ENCODE data around the gene MYH11. TPM values are rescaled to one million over a fixed set of nuclear protein-coding genes. Genes with fewer than 3 reads are reported as not detected.

MYH11 gene
- total and polyA plus RNA-seq, 2 donors: 1.1 to 26.6 TPM

DNA sequence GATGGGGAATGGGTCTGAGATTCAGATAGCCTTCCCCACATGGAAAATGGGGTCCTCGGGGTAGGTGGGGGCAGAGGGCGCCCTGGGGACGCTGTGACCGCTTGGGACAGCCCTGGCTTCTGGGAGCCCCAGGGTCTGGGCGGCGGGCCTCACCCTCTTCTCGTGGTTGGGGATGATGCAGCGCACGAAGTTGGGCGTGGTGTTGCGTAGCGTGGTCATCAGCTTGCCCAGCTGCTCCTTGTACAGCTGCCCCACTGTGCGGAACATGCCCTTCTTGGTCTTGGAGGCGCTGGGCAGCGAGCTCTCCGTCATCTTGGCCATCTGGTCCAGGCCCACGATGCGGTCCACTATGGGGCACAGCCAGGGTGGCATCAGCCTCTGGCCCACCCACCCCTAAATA is 106.8 kb downstream of the MYH11 start:
- H3K4me3 ChIP-seq (ENCODE audit: low read length in 2 of 2): no peak overlapping the region
- H3K27ac ChIP-seq (ENCODE audit: low read depth in 1 of 2, low read length in 1 of 2): no peak overlapping the region
- H3K4me1 ChIP-seq (ENCODE audit: control insufficient read depth in 2 of 2, insufficient read depth in 2 of 2, low read length in 2 of 2): no peaks in the 10 kb centered on the region
- no peak for DNase-seq (ENCODE audit: low read depth in 6 of 9, low spot score in 9 of 9)
- H3K9me3 ChIP-seq (ENCODE audit: control insufficient read depth in 2 of 2, insufficient read depth in 1 of 2, low read length in 1 of 2): no peaks in the 10 kb centered on the region
- 91% methylated on average over 18 of the region's 18 CpGs for WGBS
- no peaks in the 10 kb centered on the region for H3K27me3 ChIP-seq (ENCODE audit: control insufficient read depth in 2 of 2, insufficient read depth in 1 of 2, low read length in 1 of 2)
- H3K36me3 ChIP-seq (ENCODE audit: control insufficient read depth in 2 of 2, insufficient read depth in 2 of 2, low read length in 1 of 2): no peaks in the 10 kb centered on the region

DNA sequence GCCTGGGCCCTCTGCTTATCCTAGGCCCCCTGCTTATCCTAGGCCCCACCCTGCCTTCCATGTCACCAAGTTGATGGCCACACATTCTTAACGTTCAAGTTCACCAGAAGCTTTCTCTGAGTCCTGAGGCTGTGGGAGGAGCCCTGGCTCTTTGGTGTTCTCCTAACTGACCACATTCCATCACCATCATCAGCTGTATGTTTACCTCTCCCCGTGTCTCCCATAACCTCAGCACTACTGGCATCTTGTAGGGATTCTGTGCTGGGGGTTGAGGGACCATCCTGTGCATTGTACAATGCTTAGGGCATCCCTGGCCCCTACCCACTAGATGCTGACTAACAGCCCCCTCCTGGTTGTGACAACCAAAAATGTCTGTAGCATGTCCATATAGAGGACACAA is 107.5 kb downstream of the MYH11 start:
- Histone ChIP-seq H3K4me1 (ENCODE audit: control insufficient read depth in 2 of 2, insufficient read depth in 2 of 2, low read length in 2 of 2) (no peaks in the 10 kb centered on the region), H3K27me3 (ENCODE audit: control insufficient read depth in 2 of 2, insufficient read depth in 1 of 2, low read length in 1 of 2) (no peaks in the 10 kb centered on the region), H3K4me3 (ENCODE audit: low read length in 2 of 2) (no peak overlapping the region), H3K36me3 (ENCODE audit: control insufficient read depth in 2 of 2, insufficient read depth in 2 of 2, low read length in 1 of 2) (no peaks in the 10 kb centered on the region), H3K9me3 (ENCODE audit: control insufficient read depth in 2 of 2, insufficient read depth in 1 of 2, low read length in 1 of 2) (no peaks in the 10 kb centered on the region), H3K27ac (ENCODE audit: low read depth in 1 of 2, low read length in 1 of 2) (no peak overlapping the region)
- no peak for DNase-seq (ENCODE audit: low read depth in 6 of 9, low spot score in 9 of 9)
- 89% methylated on average over 2 of the region's 2 CpGs for WGBS

DNA sequence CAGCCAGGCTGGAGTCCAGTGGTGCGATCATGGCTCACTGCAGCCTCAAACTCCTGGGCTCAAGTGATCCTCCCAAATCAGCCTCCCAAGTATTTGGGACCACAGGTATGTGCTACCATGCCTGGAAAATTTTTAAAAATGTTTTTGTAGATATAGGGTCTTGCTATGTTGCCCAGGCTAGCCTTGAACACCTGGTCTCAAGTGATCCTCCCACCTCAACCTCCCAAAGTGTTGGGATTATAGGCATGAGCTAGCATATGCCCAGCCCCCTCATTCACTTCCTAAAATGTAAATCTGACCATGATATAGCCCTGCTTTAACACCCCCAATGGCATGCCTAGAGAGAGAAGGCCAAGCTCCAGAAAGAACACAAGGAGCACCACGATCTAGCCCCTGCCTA is 108.2 kb downstream of the MYH11 start:
- Histone ChIP-seq H3K9me3 (ENCODE audit: control insufficient read depth in 2 of 2, insufficient read depth in 1 of 2, low read length in 1 of 2) (no peaks in the 10 kb centered on the region), H3K27ac (ENCODE audit: low read depth in 1 of 2, low read length in 1 of 2) (no peak overlapping the region), H3K4me3 (ENCODE audit: low read length in 2 of 2) (no peak overlapping the region), H3K36me3 (ENCODE audit: control insufficient read depth in 2 of 2, insufficient read depth in 2 of 2, low read length in 1 of 2) (no peaks in the 10 kb centered on the region), H3K4me1 (ENCODE audit: control insufficient read depth in 2 of 2, insufficient read depth in 2 of 2, low read length in 2 of 2) (no peaks in the 10 kb centered on the region), H3K27me3 (ENCODE audit: control insufficient read depth in 2 of 2, insufficient read depth in 1 of 2, low read length in 1 of 2) (no peaks in the 10 kb centered on the region)
- DNase-seq (ENCODE audit: low read depth in 6 of 9, low spot score in 9 of 9): no peak
- 95% methylated on average over 2 of the region's 2 CpGs for WGBS

DNA sequence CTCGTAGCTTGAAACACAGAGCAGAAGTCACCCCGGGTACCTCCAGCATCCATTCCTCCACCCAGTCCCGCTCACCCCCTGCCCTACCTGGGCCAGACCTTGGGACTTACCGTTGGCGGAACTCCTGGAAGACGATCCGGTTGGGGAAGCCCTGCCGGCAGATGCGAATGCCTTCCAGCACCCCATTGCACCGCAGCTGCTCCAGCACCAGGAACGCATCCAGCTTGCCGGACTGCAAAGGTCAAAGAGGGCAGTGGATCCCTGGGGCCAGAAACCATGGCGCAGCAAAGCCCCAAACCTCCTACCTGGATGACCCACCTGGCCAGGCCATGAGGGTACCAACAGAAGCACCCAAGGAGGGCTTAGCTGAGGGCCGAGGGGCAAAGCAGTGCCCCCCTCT is 108.9 kb downstream of the MYH11 start:
- Histone ChIP-seq H3K27me3 (ENCODE audit: control insufficient read depth in 2 of 2, insufficient read depth in 1 of 2, low read length in 1 of 2) (no peaks in the 10 kb centered on the region), H3K4me3 (ENCODE audit: low read length in 2 of 2) (no peak overlapping the region), H3K27ac (ENCODE audit: low read depth in 1 of 2, low read length in 1 of 2) (no peak overlapping the region), H3K4me1 (ENCODE audit: control insufficient read depth in 2 of 2, insufficient read depth in 2 of 2, low read length in 2 of 2) (no peaks in the 10 kb centered on the region), H3K36me3 (ENCODE audit: control insufficient read depth in 2 of 2, insufficient read depth in 2 of 2, low read length in 1 of 2) (no peaks in the 10 kb centered on the region), H3K9me3 (ENCODE audit: control insufficient read depth in 2 of 2, insufficient read depth in 1 of 2, low read length in 1 of 2) (no peaks in the 10 kb centered on the region)
- 95% methylated on average over 14 of the region's 14 CpGs for WGBS
- DNase-seq (ENCODE audit: low read depth in 6 of 9, low spot score in 9 of 9): no peak

DNA sequence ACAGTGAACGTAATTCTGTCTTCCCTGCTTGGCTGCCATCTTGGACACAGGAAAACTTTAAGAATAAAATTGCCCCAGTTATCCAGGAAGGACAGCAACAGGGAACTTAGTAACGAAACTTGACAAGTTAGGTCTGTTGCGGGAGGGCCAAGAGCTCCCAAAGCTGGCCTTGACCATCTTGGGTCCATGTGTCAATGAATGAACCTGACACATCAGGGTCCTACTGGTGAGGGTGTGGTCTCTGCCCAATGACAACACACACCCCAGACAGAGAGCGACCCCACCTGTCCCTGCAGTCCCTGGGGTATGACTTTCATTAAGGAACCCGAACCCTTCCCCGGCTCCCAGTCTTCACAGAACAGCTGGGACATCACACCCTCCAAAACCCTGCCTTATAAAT is 110.5 kb downstream of the MYH11 start:
- 97% methylated on average over 6 of the region's 6 CpGs for WGBS
- H3K27ac ChIP-seq (ENCODE audit: low read depth in 1 of 2, low read length in 1 of 2): no peak overlapping the region

DNA sequence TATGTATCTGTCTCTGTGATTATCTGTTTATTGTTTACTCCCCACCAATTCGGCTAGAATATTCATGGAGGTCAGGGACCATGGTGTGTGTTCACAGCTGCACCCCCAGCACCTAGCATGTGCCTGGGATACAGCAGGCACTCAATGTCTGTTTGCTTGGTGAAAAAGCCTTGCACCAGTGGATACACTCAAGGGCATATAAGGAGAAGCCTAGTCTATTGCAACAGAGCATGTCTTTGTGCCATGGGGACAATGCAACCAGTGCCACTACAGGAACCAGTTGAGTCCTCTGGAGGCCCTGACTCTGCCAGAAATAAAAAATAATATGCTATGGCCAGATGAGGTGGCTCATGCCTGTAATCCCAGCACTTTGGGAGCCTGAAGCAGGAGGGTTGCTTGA is 113.2 kb downstream of the MYH11 start:
- Histone ChIP-seq H3K4me1 (ENCODE audit: control insufficient read depth in 2 of 2, insufficient read depth in 2 of 2, low read length in 2 of 2) (no peaks in the 10 kb centered on the region), H3K27ac (ENCODE audit: low read depth in 1 of 2, low read length in 1 of 2) (no peak overlapping the region), H3K9me3 (ENCODE audit: control insufficient read depth in 2 of 2, insufficient read depth in 1 of 2, low read length in 1 of 2) (peaks cover 0 to 5% of the 10 kb centered on the region in 2 donors), H3K36me3 (ENCODE audit: control insufficient read depth in 2 of 2, insufficient read depth in 2 of 2, low read length in 1 of 2) (peaks cover 0 to 6% of the 10 kb centered on the region in 2 donors), H3K27me3 (ENCODE audit: control insufficient read depth in 2 of 2, insufficient read depth in 1 of 2, low read length in 1 of 2) (no peaks in the 10 kb centered on the region), H3K4me3 (ENCODE audit: low read length in 2 of 2) (no peak overlapping the region)
- WGBS: 98% methylated on average over 1 of the region's 1 CpG
- no peak for DNase-seq (ENCODE audit: low read depth in 6 of 9, low spot score in 9 of 9)

More for the DNA sequence above, 110.5 kb downstream of the MYH11 start:
- H3K9me3 ChIP-seq (ENCODE audit: control insufficient read depth in 2 of 2, insufficient read depth in 1 of 2, low read length in 1 of 2): no peaks in the 10 kb centered on the region
- no peaks in the 10 kb centered on the region for H3K27me3 ChIP-seq (ENCODE audit: control insufficient read depth in 2 of 2, insufficient read depth in 1 of 2, low read length in 1 of 2)
- H3K4me3 ChIP-seq (ENCODE audit: low read length in 2 of 2): no peak overlapping the region
- H3K4me1 ChIP-seq (ENCODE audit: control insufficient read depth in 2 of 2, insufficient read depth in 2 of 2, low read length in 2 of 2): no peaks in the 10 kb centered on the region
- peaks cover 0 to 2% of the 10 kb centered on the region in 2 donors for H3K36me3 ChIP-seq (ENCODE audit: control insufficient read depth in 2 of 2, insufficient read depth in 2 of 2, low read length in 1 of 2)
- DNase-seq (ENCODE audit: low read depth in 6 of 9, low spot score in 9 of 9): no peak

DNA sequence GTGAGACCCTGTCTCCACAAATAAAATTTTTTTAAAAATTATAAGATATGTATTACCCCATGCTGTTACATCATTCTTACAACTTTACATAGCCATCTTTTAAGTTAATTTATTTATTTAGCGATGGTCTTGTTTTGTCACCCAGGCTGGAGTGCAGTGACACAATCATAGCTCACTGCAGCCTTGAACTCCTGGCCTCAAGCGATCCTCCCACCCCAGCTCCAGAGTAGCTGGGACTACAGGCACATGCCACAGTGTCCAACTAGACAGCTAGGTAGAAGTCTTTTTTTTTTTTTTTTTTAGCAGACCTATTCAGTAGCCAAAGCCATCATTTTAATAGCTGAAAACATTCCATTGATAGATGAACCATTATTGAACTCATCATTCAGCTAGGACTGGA is 114.1 kb downstream of the MYH11 start:
- DNase-seq (ENCODE audit: low read depth in 6 of 9, low spot score in 9 of 9): no peak
- Histone ChIP-seq H3K4me1 (ENCODE audit: control insufficient read depth in 2 of 2, insufficient read depth in 2 of 2, low read length in 2 of 2) (no peaks in the 10 kb centered on the region), H3K27me3 (ENCODE audit: control insufficient read depth in 2 of 2, insufficient read depth in 1 of 2, low read length in 1 of 2) (no peaks in the 10 kb centered on the region), H3K4me3 (ENCODE audit: low read length in 2 of 2) (no peak overlapping the region), H3K36me3 (ENCODE audit: control insufficient read depth in 2 of 2, insufficient read depth in 2 of 2, low read length in 1 of 2) (peaks cover 0 to 6% of the 10 kb centered on the region in 2 donors), H3K27ac (ENCODE audit: low read depth in 1 of 2, low read length in 1 of 2) (no peak overlapping the region), H3K9me3 (ENCODE audit: control insufficient read depth in 2 of 2, insufficient read depth in 1 of 2, low read length in 1 of 2) (peaks cover 0 to 5% of the 10 kb centered on the region in 2 donors)
- 98% methylated on average over 2 of the region's 2 CpGs for WGBS

DNA sequence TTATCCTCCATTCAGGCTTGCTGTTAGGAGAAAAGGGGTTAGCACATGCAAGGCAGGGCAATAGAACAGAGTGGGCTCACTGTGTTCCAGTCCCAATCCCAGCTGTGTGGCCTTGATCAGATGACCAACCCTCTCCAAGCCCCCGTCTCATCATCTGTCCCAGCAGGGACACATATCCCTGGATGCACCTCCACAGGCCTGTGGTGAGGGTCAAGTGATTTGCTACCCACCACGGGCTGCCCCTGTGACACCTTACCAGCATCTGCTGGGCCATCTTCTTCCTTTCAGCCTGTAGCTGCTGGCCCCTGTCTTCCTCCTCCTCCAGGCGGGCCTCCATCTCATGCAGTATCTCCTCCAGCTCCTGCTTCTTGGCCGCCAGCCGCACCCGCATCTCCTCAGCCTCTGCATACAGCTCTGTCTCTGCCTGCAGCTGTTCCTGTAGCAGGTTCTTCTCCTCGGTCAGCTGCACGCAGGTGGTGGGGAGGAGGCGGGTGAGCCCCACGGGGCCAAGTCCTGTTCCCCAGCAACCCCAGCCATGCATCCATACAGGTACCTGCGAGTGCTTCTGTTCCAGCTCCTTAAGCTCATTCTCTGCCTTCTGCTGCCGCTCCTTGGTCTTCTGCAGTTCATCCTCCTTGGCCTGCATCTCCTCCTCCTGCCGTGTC is 115.5 kb downstream of the MYH11 start:
- peaks cover 0 to 6% of the 10 kb centered on the region in 2 donors for H3K36me3 ChIP-seq (ENCODE audit: control insufficient read depth in 2 of 2, insufficient read depth in 2 of 2, low read length in 1 of 2)
- H3K4me1 ChIP-seq (ENCODE audit: control insufficient read depth in 2 of 2, insufficient read depth in 2 of 2, low read length in 2 of 2): no peaks in the 10 kb centered on the region
- H3K27ac ChIP-seq (ENCODE audit: low read depth in 1 of 2, low read length in 1 of 2): no peak overlapping the region
- peaks cover 0 to 5% of the 10 kb centered on the region in 2 donors for H3K9me3 ChIP-seq (ENCODE audit: control insufficient read depth in 2 of 2, insufficient read depth in 1 of 2, low read length in 1 of 2)
- WGBS: 97% methylated on average over 13 of the region's 13 CpGs
- no peaks in the 10 kb centered on the region for H3K27me3 ChIP-seq (ENCODE audit: control insufficient read depth in 2 of 2, insufficient read depth in 1 of 2, low read length in 1 of 2)
- DNase-seq (ENCODE audit: low read depth in 6 of 9, low spot score in 9 of 9): no peak
- H3K4me3 ChIP-seq (ENCODE audit: low read length in 2 of 2): no peak overlapping the region

DNA sequence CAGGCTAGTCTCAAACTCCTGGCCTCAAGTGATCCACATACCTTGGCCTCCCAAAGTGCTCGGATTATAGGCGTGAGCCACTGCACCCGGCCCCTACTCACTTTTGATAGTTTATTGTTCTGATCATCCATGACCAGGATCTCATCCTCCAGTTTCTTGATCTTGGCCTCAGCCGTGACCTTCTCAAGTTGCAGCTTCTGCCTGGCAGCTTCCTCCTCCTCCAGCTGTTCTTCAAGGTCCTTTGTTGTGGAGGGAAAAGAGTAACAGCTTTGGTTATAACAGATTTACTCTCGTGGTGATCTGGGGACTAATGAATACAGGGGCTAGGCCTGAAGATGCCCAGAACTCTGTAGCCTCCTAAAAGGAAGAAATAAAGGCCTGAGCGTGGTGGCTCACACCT is 116.9 kb downstream of the MYH11 start:
- 66% methylated on average over 6 of the region's 6 CpGs for WGBS
- Histone ChIP-seq H3K27me3 (ENCODE audit: control insufficient read depth in 2 of 2, insufficient read depth in 1 of 2, low read length in 1 of 2) (no peaks in the 10 kb centered on the region), H3K27ac (ENCODE audit: low read depth in 1 of 2, low read length in 1 of 2) (no peak overlapping the region), H3K4me3 (ENCODE audit: low read length in 2 of 2) (no peak overlapping the region), H3K9me3 (ENCODE audit: control insufficient read depth in 2 of 2, insufficient read depth in 1 of 2, low read length in 1 of 2) (peaks cover 0 to 5% of the 10 kb centered on the region in 2 donors), H3K4me1 (ENCODE audit: control insufficient read depth in 2 of 2, insufficient read depth in 2 of 2, low read length in 2 of 2) (no peaks in the 10 kb centered on the region), H3K36me3 (ENCODE audit: control insufficient read depth in 2 of 2, insufficient read depth in 2 of 2, low read length in 1 of 2) (peaks cover 0 to 6% of the 10 kb centered on the region in 2 donors)
- no peak for DNase-seq (ENCODE audit: low read depth in 6 of 9, low spot score in 9 of 9)

All from thymus (tissue), 11 donors.